NCI-H524 treated with DMSO at 0.1 percent for 48 hours (cell line): Measurements from ENCODE around the gene RNASE9.
"Not testable (repeated sequence)": the region's sequence is repeated elsewhere in the genome, so short reads cannot be mapped to it uniquely, and the experiment has no call there.

Source experiments
- DNase-seq: peaks from one replicate; lab custom pipeline; 2025; lab: John Stamatoyannopoulos, UW

Gene RNASE9

DNA sequence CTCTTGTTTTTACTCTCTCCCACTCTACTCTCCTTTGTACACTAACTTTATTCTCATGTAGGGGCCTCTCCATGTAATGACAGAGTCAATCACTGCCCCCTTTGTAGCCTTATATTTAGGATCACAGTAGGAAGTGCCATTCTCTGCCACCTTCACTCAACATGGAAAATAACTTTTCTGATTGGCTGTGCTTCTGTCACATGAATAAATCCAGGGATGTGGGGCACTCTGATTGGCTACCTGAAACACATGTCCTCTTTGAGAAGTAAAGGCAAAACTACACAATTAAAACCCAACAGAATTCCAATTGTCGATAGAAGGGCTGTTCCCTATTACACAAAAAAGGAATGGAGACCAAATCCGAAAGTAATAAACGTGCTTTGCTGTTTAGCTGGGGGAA lies at the start of gene RNASE9:
Gene RNASE9 (minus strand): TSS at position 87 of the 400 bp plus-strand sequence.
- no peak for DNase-seq

- DNase-seq = peak; percentile 85
These were observed 49.3 kb upstream of the RNASE9 start for GRCh38 chr14:20610002-20610765.

DNA sequence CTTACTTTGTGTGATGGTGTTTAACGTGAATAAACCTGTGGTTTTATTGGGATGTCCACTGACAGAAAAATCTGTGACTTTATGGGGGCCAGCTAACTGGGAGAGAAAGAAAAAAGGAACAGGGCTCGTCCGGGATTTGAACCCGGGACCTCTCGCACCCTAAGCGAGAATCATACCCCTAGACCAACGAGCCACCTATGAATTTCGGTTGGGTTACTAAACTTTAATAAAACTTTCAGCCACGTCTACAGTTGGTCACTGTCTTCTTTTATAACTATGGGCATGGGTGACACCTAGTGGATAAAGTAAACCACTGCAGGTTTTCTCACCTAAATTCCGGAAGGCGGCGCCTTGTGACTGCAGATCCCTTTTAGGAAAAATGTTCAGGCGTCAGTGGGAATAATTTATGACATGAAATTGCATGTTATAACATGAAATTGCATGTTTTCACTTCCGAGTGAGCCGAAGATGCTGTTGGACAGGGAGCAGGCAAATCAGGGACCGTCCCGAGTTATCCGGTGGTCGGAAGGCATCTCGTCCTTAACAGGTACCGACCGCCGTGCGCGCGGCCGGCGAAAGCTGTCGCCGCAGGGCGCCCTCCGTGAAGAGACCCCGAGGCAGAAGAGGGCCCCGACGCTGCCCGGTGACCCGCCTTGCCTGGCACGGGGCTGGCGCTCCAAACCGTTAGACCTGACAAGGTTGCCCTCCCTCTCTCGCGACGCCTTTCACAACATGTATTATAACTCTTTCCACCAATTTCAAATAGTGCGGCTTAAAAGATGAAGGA lies 48.6 kb upstream of the RNASE9 start:
- DNase-seq = peak; percentile 76

DNA sequence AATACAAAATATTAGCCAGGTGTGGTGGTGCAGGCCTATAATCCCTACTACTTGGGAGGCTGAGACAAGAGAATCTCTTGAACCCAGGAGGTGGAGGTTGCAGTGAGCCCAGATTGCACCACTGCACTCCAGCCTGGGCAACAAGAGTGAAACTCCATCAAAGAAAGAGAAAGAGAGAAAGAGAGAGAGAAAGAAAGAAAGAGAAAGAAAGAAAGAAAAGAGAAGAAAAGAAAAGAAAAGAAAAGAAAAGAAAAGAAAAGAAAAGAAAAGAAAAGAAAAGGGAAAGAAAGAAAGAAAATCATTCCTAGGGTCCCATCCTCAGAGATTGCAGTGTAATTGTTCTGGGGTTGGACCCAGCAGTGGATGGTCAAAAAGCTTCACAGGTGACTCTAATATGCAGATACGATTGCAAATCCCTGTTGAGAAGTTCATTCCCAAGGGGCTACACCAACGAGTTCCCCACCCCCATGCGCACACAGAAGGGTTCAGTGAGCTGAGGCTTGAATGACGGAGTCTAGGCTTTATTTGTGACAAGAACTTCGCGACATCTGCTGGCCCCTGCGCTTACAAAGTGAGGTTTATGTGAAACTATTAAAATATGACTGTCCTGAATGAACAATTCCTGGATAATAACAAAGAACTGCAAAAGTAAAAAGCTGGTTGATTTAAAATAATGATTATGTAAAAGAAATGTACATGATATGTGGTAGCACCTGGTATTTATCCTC lies 47.7 kb upstream of the RNASE9 start:
- DNase-seq = peak; percentile 61

DNA sequence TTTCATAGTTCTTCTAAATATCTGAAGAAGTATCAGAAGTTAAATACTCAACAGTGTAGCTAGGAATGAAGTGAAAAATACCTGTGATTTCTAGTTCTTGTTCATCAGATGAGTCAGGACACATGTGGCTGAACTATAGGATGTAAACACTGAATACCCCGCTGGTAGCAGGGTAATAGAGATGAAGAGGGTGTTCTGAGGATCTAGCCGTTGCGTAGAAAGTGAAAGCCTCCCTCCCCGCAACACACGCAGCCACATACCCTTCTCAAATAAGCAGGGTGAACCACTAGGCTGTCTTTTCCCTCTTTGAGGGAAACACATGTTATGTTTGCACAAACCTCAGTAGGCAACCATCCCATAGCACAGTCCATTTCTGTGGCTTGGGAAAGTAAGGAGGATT lies 46.8 kb upstream of the RNASE9 start:
- no peak for DNase-seq

- DNase-seq = no peak
These were observed 46.0 kb upstream of the RNASE9 start for GRCh38 chr14:20606902-20607242.

- DNase-seq = no peak
These were observed 45.5 kb upstream of the RNASE9 start for GRCh38 chr14:20606190-20606901.

- DNase-seq = peak; percentile 87
These were observed 43.2 kb upstream of the RNASE9 start for GRCh38 chr14:20603813-20604690.

DNA sequence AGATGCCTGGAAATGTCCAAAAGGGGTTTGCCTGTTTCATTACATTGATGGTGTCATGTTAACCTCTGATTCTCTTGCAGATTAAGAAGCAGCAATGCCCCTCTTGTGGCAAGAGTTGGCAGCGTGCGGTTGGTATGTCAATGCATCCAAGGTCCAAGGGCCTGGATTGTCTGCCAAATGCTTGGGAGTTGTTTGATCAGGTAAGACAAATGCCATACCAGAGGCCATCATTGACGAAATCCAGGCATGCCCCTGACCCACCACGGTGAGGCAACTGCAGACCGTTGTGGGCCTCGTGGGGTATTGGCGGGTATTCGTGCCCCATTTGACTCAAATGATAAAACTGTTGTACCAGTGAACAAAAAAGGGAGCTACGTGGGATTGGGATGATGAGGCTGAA lies 41.7 kb upstream of the RNASE9 start:
- no peak for DNase-seq

GRCh38 chr14:20601522-20601921 lies 40.7 kb upstream of the RNASE9 start:
- no peak for DNase-seq

- no peak for DNase-seq
These were observed 36.3 kb upstream of the RNASE9 start for GRCh38 chr14:20597108-20597507.

DNA sequence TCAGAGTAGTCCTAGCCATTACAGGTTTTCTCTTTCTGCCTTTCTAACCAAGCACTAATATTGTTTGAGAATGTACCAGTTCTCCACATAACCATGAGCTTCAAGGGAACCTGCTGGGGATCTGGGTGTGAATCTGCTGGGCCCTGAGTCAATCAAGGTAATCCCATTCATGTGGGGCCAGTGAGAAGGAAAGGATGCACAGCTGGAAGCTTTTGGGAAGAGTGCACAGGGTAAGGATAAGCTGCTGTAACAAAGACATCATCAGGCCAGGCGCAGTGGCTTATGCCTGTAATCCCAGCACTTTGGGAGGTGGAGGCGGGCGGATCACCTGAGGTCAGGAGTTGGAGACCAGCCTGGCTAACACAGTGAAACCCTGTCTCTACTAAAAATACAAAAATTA lies 34.9 kb upstream of the RNASE9 start:
- not testable (repeated sequence) for DNase-seq

DNA sequence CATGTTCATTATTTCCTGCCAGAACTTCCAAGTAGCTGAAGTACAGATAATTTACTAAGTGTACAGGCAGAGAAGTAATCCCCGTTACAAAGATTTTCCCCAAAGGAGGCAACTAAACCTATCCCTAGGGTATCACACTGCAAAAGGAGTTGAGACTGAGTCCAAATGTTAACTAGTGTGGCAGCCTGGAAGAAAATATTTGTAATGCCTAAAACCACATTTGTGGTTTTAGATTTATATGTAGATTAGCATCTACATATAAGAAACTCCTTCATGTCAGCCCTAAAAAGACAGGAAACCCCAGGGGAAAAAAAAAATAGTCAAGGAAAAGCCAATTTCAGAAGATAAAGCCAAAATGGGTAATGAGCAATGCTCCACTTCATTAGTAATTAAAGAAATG lies 31.7 kb upstream of the RNASE9 start:
- no peak for DNase-seq

DNA sequence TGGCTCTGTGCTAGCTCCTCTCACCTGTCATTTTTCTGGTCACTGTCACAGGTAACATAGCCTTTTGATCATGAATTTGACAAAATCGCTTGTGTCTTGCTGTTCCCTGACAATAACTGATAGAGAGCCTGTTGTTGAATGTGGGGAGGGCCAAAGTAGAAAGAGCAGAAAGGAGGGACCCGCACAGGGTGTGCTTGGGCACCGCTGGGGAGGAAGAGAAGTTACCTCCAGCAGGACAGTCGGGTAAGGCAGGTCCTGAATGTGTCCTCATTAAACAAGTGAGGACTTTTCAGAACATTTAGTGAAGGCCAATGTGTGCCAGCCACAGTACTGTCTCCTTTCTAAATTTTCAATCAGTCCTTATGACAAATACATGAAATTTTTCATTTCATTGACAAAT lies 30.4 kb upstream of the RNASE9 start, which contains the start of gene RNASE12:
Gene RNASE12 (minus strand): TSS at position 142 of the 400 bp plus-strand sequence. CDS start 653 bp downstream, outside the sequence.
- DNase-seq = no peak

- no peak for DNase-seq
These were observed 26.8 kb upstream of the RNASE9 start, which contains the start of gene RNASE11 for GRCh38 chr14:20587489-20588154. RNASE11 (minus strand) TSS chr14:20588001.

- DNase-seq = no peak
These were observed 23.1 kb upstream of the RNASE9 start for GRCh38 chr14:20583908-20584307.

DNA sequence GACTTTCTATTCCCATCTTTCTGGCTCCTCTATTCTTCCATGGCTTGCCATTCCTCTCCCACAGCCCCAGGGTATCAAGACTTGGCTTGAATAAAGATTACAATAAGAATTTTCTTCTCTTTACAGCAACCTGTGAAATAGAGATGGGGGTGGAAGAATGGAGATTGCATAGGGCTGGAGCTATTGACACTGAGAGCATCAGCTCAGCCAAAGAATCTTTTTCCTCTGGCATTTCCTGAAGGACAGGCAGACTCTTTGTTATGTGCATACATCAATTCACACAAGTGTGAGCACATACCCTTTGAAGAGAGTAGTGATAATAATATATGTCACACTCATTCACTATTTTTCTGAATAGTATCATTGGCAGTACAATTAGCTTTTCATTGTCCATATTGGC lies 22.3 kb upstream of the RNASE9 start:
- no peak for DNase-seq

DNA sequence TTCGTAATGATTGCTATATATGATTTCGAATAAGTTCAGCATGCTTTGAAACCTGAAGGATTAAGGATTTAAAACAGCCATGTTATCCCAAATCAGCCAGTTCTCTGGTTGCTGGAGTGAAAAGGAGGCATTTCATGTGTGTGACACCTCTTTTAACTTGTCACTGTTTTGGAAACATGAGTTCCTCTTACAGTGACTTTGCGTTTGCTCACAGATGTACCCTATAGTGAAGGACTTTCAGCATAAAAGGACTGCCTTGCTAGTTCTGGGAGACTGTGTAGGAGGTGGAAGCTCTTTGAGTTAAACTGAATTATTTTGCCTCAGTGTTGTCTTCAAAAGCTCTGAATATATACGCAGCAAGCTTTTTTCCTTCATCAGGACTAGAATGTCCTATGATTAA lies 19.4 kb upstream of the RNASE9 start:
- DNase-seq = no peak

DNA sequence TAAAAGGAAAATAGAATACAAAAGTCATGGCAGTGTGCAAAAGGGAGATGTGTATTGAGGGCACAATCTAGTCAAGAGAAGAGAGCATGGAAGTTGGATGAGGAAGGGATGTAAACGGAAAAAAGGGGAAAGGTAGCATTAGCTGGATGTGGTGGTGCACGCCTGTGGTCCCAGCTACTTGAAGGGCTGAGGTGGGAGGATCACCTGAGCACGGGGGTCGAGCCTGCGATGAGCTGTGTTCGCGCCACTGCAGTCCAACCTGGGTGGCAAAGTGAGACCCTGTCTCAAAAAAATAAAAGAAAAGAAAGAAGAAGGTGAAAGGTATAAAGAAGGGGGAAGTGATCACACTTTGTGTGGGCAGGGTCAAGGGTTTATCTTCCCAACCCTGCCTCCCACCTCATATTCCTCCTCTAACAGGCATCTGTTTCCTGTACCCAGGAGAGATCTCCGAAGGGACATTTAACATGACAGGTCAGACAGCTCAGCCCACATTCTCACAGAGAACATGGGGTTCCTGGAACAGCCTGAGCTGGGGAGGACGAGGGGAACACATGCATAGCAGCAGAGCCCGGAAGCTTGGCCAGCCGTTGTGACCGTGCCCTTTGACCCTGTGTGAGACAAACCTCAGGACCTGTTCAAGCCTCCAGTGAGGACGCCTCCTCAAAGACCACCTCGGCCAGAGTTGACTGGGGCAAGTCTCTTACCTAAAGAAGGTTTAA lies 18.1 kb upstream of the RNASE9 start:
- no peak for DNase-seq

GRCh38 chr14:20578325-20578724 lies 17.5 kb upstream of the RNASE9 start:
- no peak for DNase-seq
